PC-9 (cell line): ENCODE results near the gene MSI2. TPM values are rescaled to one million over a fixed set of nuclear protein-coding genes. Genes with fewer than 3 reads are reported as not detected.

ENCODE experiments used
- BruUV-seq: library from RNA; stranded (reverse); fragments of 400-500 nt; replicated peaks from 2 replicates; lab custom pipeline; 2021; lab: Mats Ljungman, UMichigan
- CTCF ChIA-PET: fragments of 300-600 bp; sonication (Branson Sonifier 250); formaldehyde crosslinking; loops from one replicate; lab custom pipeline; 2022; ENCODE audit warnings: antibody characterized with exemption; lab: Charles Lee
- POLR2A ChIA-PET: fragments of 300-600 bp; sonication (Branson Sonifier 250); formaldehyde crosslinking; loops from one replicate; lab custom pipeline; 2022; ENCODE audit warnings: antibody characterized with exemption; ENCODE audit not compliant: unreplicated experiment; lab: Charles Lee
- DNase-seq, 2 experiments: peaks; one replicate each; pipeline versions ENCODE4 v3.0.0 to v3.0.0-alpha.2; 2015 to 2022; ENCODE audit warnings: mixed read lengths in 1 of 2
- H2AFZ ChIP-seq: fragments of 200-600 bp; sonication (generic); 2 replicates; pipeline ENCODE4 v1.8.1; 2017; ENCODE audit warnings: antibody characterized with exemption
- H3F3A ChIP-seq: fragments of 200-600 bp; sonication (generic); 2 replicates; pipeline ENCODE4 v1.8.1; 2017; ENCODE audit warnings: antibody characterized with exemption, mild to moderate bottlenecking, low read depth; ENCODE audit not compliant: insufficient read depth
- H3K27ac ChIP-seq: fragments of 200-600 bp; sonication (generic); 2 replicates; pipeline ENCODE4 v1.6.1; 2016; ENCODE audit warnings: mixed run types
- H3K27me3 ChIP-seq: fragments of 200-600 bp; sonication (generic); 2 replicates; pipeline ENCODE4 v1.6.1; 2016; ENCODE audit warnings: low read depth, mixed run types; ENCODE audit not compliant: insufficient read depth
- H3K36me3 ChIP-seq: fragments of 200-600 bp; sonication (generic); 2 replicates; pipeline ENCODE4 v1.6.1; 2016; ENCODE audit warnings: low read depth, mixed run types
- H3K4me1 ChIP-seq: fragments of 200-600 bp; sonication (generic); replicated peaks from 2 replicates; pipeline ENCODE4 v1.6.1; 2016; ENCODE audit warnings: mixed run types; ENCODE audit not compliant: insufficient read depth
- H3K4me2 ChIP-seq: fragments of 200-600 bp; sonication (generic); 2 replicates; pipeline ENCODE4 v1.6.1; 2017; ENCODE audit warnings: mixed run types
- H3K4me3 ChIP-seq: fragments of 200-600 bp; sonication (generic); 2 replicates; pipeline ENCODE4 v1.6.1; 2016; ENCODE audit warnings: mixed run types
- H3K79me2 ChIP-seq: fragments of 200-600 bp; sonication (generic); 2 replicates; pipeline ENCODE4 v1.6.1; 2017; ENCODE audit warnings: low read depth, mixed run types
- H3K9me2 ChIP-seq: fragments of 200-600 bp; sonication (generic); 2 replicates; pipeline ENCODE4 v1.8.1; 2017; ENCODE audit warnings: mild to moderate bottlenecking; ENCODE audit not compliant: insufficient read depth
- H3K9me3 ChIP-seq: fragments of 200-600 bp; sonication (generic); 2 replicates; pipeline ENCODE4 v1.8.1; 2016; ENCODE audit warnings: low read depth; ENCODE audit not compliant: insufficient read depth
- H4K20me1 ChIP-seq: fragments of 200-600 bp; sonication (generic); 2 replicates; pipeline ENCODE4 v1.8.1; 2017; ENCODE audit not compliant: insufficient read depth
- CTCF ChIP-seq: fragments of 200-600 bp; sonication (generic); conservative IDR thresholded peaks from 2 replicates; pipeline ENCODE4 v1.6.1; 2017; ENCODE audit warnings: mixed run types, antibody characterized with exemption, mild to moderate bottlenecking, moderate library complexity
- EZH2 ChIP-seq: fragments of 200-600 bp; sonication (generic); IDR thresholded peaks from 2 replicates; pipeline ENCODE4 v1.8.0; 2017; ENCODE audit warnings: antibody characterized with exemption, low read depth
- intact Hi-C: fragments of 100-400 bp; cut with micrococcal nuclease; formaldehyde crosslinking; loops from one replicate; pipeline ENCODE4 v1.10.0; 2022; ENCODE audit not compliant: unreplicated experiment
- total RNA-seq: library from RNA; stranded (reverse); gene quantifications from 2 replicates; pipeline ENCODE4 v1.2.3, GENCODE V29; 2021

MSI2 gene
- total RNA-seq, 1 experiment from 2014 or later, result 15.7 TPM

- TF ChIP-seq EZH2 (no peak), CTCF (no peak)
- Histone ChIP-seq H3K4me2 (no peak overlapping the region), H3F3A (peaks cover 13% of the 10 kb centered on the region), H2AFZ (no peak overlapping the region), H3K36me3 (no peaks in the 10 kb centered on the region), H3K27me3 (no peaks in the 10 kb centered on the region), H3K79me2 (no peaks in the 10 kb centered on the region), H3K9me3 (no peaks in the 10 kb centered on the region), H3K27ac (no peak overlapping the region), H4K20me1 (no peaks in the 10 kb centered on the region), H3K9me2 (no peaks in the 10 kb centered on the region), H3K4me1 (peaks cover 36% of the 10 kb centered on the region), H3K4me3 (no peak overlapping the region)
- ChIA-PET CTCF (no interaction called here), POLR2A (no interaction called here)
- intact Hi-C loops, result no loop called here
- no TSS peak for BruUV-seq
- no peak for DNase-seq
Measured at GRCh38 chr17:57366558-57367351, 110.4 kb downstream of the MSI2 start.

- no TSS peak for BruUV-seq
Measured at GRCh38 chr17:57368637-57369336, 112.5 kb downstream of the MSI2 start.

More at GRCh38 chr17:57368637-57369336, 112.5 kb downstream of the MSI2 start:
- Histone ChIP-seq H3K4me3 (no peak overlapping the region), H3K36me3 (no peaks in the 10 kb centered on the region), H3K9me2 (no peaks in the 10 kb centered on the region), H4K20me1 (no peaks in the 10 kb centered on the region), H3F3A (peaks cover 21% of the 10 kb centered on the region), H3K27me3 (peaks cover 2% of the 10 kb centered on the region; the same call in 1 of the 2 replicates), H3K4me1 (peaks cover 55% of the 10 kb centered on the region), H3K9me3 (peaks cover 3% of the 10 kb centered on the region), H3K4me2 (no peak overlapping the region), H3K79me2 (no peaks in the 10 kb centered on the region), H2AFZ (no peak overlapping the region), H3K27ac (peak overlapping the region; percentile 69; the same call in 1 of the 2 replicates)
- intact Hi-C loops, result no loop called here
- ChIA-PET CTCF (interaction anchor here (0.6 kb wide), 1 partner anchor 79 kb away, joined by 8 read pairs; no protein-coding TSS in a partner anchor), POLR2A (no interaction called here)
- TF ChIP-seq CTCF, result no peak
- no peak for TF ChIP-seq EZH2
- DNase-seq, result peak in 1 of 2 experiments; percentile 47
